Endothelial cell of umbilical vein (primary cell): ENCODE measurements around the gene NFATC3. TPM values are rescaled to one million over a fixed set of nuclear protein-coding genes. Genes with fewer than 3 reads are reported as not detected.
"Not testable (repeated sequence)": the region's sequence is repeated elsewhere in the genome, so short reads cannot be mapped to it uniquely, and the experiment has no call there.

Experiments
- BruUV-seq: library from RNA; stranded (reverse); fragments of 400-500 nt; replicated peaks from 2 replicates; lab custom pipeline; 2021; lab: Mats Ljungman, UMichigan
- CTCF ChIA-PET: fragments of 300-600, 350-600 bp; sonication (Branson Sonifier 250); formaldehyde crosslinking; loops from one replicate; lab custom pipeline; 2021; ENCODE audit warnings: antibody characterized with exemption, inconsistent platforms; lab: Charles Lee
- POLR2A ChIA-PET: fragments of 300-600, 350-600 bp; sonication (Branson Sonifier 250); formaldehyde crosslinking; loops from one replicate; lab custom pipeline; 2021; ENCODE audit warnings: antibody characterized with exemption, inconsistent platforms; lab: Charles Lee
- DNase-seq: peaks from one replicate; pipeline ENCODE4 v3.0.0-alpha.2; 2011; ENCODE audit warnings: low read depth, low spot score
- FAIRE-seq: peaks from 2 replicates; lab custom pipeline; 2011; peaks lifted over from hg19 to GRCh38; lab: Jason Lieb, UNC
- H2AFZ ChIP-seq: 2 replicates; pipeline ENCODE4 v1.6.0; 2012; ENCODE audit warnings: low read depth, low read length, control low read depth, inconsistent platforms
- H3K27ac ChIP-seq: 2 replicates; pipeline ENCODE4 v1.5.1; 2011; ENCODE audit warnings: low read depth, mild to moderate bottlenecking, control low read depth, low read length, moderate library complexity; ENCODE audit not compliant: insufficient read depth
- H3K27me3 ChIP-seq, 2 experiments: 2 replicates each; pipeline versions ENCODE4 v1.6.0 to v1.6.1; 2011; ENCODE audit warnings: low read length in 2 of 2, mixed read lengths in 1 of 2; ENCODE audit not compliant: control insufficient read depth in 2 of 2, insufficient read depth in 2 of 2
- H3K36me3 ChIP-seq, 2 experiments: 2 replicates in 1 of 2; 3 replicates in 1 of 2; pipeline ENCODE4 v1.5.1; 2011; ENCODE audit warnings: low read length in 2 of 2, mild to moderate bottlenecking in 1 of 2, moderate library complexity in 1 of 2; ENCODE audit not compliant: control insufficient read depth in 2 of 2, insufficient read depth in 2 of 2; ENCODE audit errors: extremely low read depth in 1 of 2
- H3K4me1 ChIP-seq: 3 replicates; pipeline ENCODE4 v1.5.1; 2011; ENCODE audit warnings: mild to moderate bottlenecking, low read length; ENCODE audit not compliant: control insufficient read depth, insufficient read depth; ENCODE audit errors: extremely low read depth
- H3K4me2 ChIP-seq: 2 replicates; pipeline ENCODE4 v1.6.1; 2011; ENCODE audit warnings: low read length, control low read depth, mixed read lengths; ENCODE audit not compliant: insufficient read depth
- H3K4me3 ChIP-seq, 3 experiments: fragments of 200-600 bp in 1 of 3; sonication (generic), shearing (Covaris generic) in 1 of 3; replicated peaks in 1 of 3; 2 replicates each; pipeline ENCODE4 v1.5.1; 2011 to 2016; ENCODE audit warnings: control low read depth in 3 of 3, low read length in 3 of 3, mild to moderate bottlenecking in 2 of 3, inconsistent platforms in 1 of 3, low read depth in 1 of 3, moderate library complexity in 1 of 3; ENCODE audit not compliant: insufficient read depth in 1 of 3
- H3K79me2 ChIP-seq: 2 replicates; pipeline ENCODE4 v1.6.0; 2012; ENCODE audit warnings: low read length, inconsistent platforms; ENCODE audit not compliant: control insufficient read depth, insufficient read depth
- H3K9ac ChIP-seq: replicated peaks from 2 replicates; pipeline ENCODE3; 2011; ENCODE audit warnings: low read length, control low read depth; ENCODE audit not compliant: insufficient read depth; ENCODE audit errors: extremely low read depth
- H3K9me1 ChIP-seq: replicated peaks from 3 replicates; pipeline ENCODE4 v1.6.0; 2011; ENCODE audit warnings: mild to moderate bottlenecking, low read length; ENCODE audit not compliant: control insufficient read depth, insufficient read depth; ENCODE audit errors: extremely low read depth
- H3K9me3 ChIP-seq: replicated peaks from 2 replicates; pipeline ENCODE4 v1.5.1; 2012; ENCODE audit warnings: low read length, inconsistent platforms; ENCODE audit not compliant: control insufficient read depth, insufficient read depth
- H4K20me1 ChIP-seq: replicated peaks from 2 replicates; pipeline ENCODE3; 2011; ENCODE audit warnings: mild to moderate bottlenecking, low read length; ENCODE audit not compliant: control insufficient read depth, insufficient read depth; ENCODE audit errors: extremely low read depth
- dilution Hi-C: fragments of 300-500 bp; cut with MboI; formaldehyde crosslinking; loops from one replicate; pipeline ENCODE4 v1.15.0; 2019; ENCODE audit warnings: low sequenced_read_pairs; ENCODE audit not compliant: extremely low pct_ligation_motif_present
- intact Hi-C: fragments of 100-400 bp; cut with micrococcal nuclease; formaldehyde crosslinking; loops from one replicate; pipeline ENCODE4 v1.10.0; 2022
- polyA plus RNA-seq, 4 experiments: library from polyadenylated mRNA; depleted of rRNA in 3 of 4; stranded (reverse) in 3 of 4; unstranded in 1 of 4; fragments of >200 nt; gene quantifications; 2 replicates each; pipeline versions ENCODE4 v1.2.1 to v1.2.3, GENCODE V29; 2011 to 2012; ENCODE audit warnings: missing spikeins in 1 of 4
- total RNA-seq: library from RNA; stranded (reverse); gene quantifications from 2 replicates; pipeline ENCODE4 v1.2.3, GENCODE V29; 2021

NFATC3 gene
- total and polyA plus RNA-seq, 2 donors (not counting 3 experiments of a cell fraction or from before 2014, with no cell fraction given) = 15.6 to 33.1 TPM

DNA sequence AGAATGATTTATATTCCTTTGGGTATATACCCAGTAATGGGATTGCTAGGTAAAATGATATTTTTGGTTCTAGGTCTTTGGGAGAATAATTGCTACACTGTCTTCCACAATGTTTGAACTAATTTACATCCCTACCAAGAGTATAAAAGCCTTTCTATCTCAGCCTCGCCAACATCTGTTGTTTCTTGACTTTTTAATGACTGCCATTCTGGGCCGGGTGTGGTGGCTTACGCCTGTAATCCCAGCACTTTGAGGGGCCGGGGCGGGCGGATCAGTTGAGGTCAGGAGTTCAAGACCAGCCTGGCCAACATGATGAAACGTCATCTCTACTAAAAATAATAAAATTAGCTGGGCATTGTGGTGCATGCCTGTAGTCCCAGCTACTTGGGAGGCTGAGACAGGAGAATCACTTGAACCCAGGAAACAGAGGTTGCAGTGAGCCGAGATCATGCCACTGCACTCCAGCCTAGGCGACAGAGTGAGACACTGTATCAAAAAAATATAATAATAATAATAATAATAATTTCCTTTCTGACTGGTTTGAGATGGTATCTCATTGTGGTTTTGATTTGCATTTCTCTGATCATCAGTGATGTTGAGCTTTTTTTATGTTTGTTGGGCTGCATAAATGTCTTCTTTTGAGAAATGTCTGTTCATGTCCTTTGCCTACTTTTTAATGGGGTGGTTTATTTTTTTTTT, 22.2 kb downstream of the NFATC3 start:
- H3K9ac ChIP-seq, H3K27ac ChIP-seq, intact Hi-C loops, H3K9me1 ChIP-seq, DNase-seq, H3K4me1 ChIP-seq, H3K27me3 ChIP-seq, FAIRE-seq, CTCF ChIA-PET, BruUV-seq, H3K4me2 ChIP-seq, POLR2A ChIA-PET, H4K20me1 ChIP-seq, H3K36me3 ChIP-seq, H3K9me3 ChIP-seq, H3K4me3 ChIP-seq, dilution Hi-C loops, H2AFZ ChIP-seq: not testable (repeated sequence)
- H3K79me2 ChIP-seq = peaks cover 74% of the 10 kb centered on the region

DNA sequence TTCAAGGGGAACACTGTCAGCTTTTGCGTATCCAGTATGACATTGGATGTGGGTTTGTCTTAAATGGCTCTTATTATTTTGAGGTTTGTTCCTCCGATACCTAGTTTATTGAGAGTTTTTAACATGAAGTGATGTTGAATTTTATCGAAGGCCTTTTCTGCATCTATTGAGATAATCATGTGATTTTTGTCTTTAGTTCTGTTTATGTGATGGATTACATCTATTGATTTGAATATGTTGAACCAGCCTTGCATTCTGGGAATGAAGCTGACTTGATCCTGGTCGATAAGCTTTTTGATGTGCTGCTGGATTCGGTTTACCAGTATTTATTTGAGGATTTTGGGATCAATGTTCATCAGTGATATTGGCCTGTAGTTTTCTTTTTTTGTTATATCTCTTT, 24.0 kb downstream of the NFATC3 start:
- H3K4me3 ChIP-seq, H3K9ac ChIP-seq, H3K27ac ChIP-seq, H4K20me1 ChIP-seq, H2AFZ ChIP-seq, H3K27me3 ChIP-seq, BruUV-seq, intact Hi-C loops, H3K4me1 ChIP-seq, dilution Hi-C loops, H3K9me1 ChIP-seq, POLR2A ChIA-PET, DNase-seq, H3K36me3 ChIP-seq, H3K4me2 ChIP-seq, H3K9me3 ChIP-seq, FAIRE-seq: not testable (repeated sequence)
- CTCF ChIA-PET = interaction anchor here (1.4 kb wide), 1 partner anchor 10 kb away, joined by 4 read pairs; no protein-coding TSS in a partner anchor
- peaks cover 75% of the 10 kb centered on the region for H3K79me2 ChIP-seq

GRCh38 chr16:68110611-68111010, 25.4 kb downstream of the NFATC3 start:
- H3K4me1 ChIP-seq, DNase-seq, POLR2A ChIA-PET, BruUV-seq, H3K9me1 ChIP-seq, H3K36me3 ChIP-seq, FAIRE-seq, H3K27me3 ChIP-seq, H3K9me3 ChIP-seq, H3K9ac ChIP-seq, H4K20me1 ChIP-seq, H3K27ac ChIP-seq, H3K4me2 ChIP-seq, H2AFZ ChIP-seq, dilution Hi-C loops, H3K4me3 ChIP-seq, CTCF ChIA-PET: not testable (repeated sequence)
- peaks cover 70% of the 10 kb centered on the region for H3K79me2 ChIP-seq
- intact Hi-C loops = loop anchor here (5.0 kb wide), 1 partner anchor 102 kb away; no protein-coding TSS in a partner anchor
